GM21825 (cell line): ENCODE results near the gene DIRAS1.

Experiments used
- ATAC-seq: cut with Tn5 transposase; IDR thresholded peaks from one replicate; pipeline ENCODE4 v1.9.1; 2021; ENCODE audit warnings: mild to moderate bottlenecking, moderate library complexity; ENCODE audit not compliant: unreplicated experiment

DIRAS1 gene

DNA sequence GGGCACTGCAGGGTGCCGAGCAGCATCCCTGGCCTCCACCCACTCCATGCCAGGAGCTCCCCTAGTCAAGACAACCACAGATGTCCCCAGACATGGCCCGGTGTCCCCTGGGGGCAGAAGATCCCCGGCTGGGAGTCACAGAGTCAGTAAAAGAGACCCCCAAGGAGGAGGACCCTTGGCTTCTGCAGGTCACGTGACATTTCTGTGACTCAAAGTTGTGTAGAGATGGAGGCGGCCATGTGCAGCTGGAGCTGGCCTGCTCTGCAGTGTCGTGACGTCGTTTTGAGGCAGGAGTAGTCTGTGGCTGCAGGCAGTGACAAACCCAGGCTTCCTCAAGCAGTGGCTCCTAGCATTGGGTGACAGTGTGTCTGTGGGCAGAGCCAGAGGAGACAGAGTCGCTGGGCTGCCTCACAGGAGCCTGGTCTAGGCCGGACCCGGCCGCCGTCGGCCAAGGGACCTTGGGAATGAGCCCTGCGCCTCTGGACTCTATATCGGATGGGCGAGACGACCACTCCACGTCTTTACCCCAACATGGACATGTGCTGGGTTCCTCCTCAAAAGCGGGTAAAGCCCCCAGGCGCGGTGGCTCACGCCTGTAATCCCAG lies 7.7 kb upstream of the DIRAS1 start:
- ATAC-seq, result no peak

DNA sequence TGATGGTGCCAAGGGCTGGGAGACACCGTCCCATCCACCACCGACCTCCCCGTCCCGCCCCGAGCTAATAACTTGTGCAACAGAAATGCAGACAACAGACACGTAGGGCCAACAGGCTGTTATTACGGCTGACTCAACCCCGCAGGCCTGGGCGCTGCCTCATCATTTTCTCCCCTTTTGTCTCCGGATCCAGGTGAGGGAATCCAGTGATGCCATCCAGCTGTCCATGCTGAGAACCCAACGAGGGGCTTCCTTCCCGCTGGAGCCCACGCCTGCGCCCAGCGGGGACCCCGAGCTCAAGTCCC lies 6.4 kb upstream of the DIRAS1 start:
- ATAC-seq, result no peak

DNA sequence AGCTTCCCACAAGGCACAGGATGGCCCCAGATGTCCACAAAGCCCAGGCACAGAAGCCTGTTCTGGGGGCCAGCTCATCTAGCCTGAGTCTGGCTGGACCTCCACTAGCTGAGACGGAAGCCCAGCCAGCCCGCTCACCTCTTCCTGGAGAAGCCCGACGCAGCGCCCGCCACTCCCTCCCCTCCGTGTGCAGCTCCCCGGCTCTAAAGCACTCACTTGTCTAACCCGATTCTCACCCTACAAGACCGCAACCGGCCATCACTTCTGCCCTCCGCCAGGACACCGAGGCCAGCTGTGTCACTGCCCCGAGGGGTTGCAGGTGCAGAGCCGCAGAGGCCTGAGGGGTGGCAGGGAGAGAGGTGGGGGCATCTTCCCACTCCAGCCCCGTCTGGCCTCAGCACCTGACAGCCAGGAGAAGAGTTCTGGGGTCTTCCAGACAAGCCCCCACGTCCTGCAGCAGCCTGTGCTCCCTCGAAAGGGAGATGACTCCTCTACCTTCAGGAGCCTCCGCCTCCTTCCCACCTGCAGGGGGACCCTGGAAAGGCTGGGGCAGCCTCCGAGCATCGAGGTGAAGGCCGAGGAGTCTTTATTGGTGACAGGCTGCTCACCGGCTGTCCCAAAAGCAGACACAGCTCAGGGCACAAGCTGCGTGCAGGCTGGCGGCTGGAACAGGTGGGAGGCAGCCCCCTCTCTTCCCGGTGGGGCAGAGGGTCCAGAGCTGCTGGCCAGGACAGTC lies 5.9 kb upstream of the DIRAS1 start:
- ATAC-seq, result no peak

DNA sequence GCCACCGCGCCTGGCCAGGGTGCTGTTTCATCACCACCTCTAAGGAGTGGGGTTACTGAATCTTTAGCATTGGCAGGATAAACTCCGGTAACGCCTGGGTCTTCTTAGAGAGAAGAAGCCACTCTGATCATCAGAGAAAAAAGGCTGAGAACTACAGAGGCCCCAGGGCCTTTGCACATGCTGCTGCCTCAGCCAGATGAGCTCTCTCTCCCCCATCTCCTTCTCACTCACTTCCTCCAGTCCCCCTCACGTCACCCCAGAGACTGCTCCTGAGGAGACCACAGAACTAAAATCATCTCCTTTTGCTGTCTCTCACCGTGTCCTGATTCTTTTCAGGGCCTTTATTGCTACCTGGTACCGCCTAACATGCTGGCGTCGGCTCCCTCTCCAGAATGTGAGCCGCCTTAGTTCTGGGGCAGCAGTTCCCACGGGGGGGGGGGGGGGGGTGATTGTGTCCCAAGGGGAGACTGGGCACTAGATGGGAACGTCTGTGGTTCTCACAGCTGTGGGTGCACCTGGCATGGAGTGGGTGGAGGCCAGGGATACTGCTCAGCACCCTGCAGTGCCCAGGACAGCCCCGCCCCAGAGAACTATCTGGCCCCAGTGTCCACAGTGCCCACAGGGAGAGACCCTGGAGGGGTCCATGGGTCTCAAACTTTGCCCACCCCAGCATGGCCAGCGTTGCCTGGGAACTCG lies 5.1 kb upstream of the DIRAS1 start:
- no peak for ATAC-seq

DNA sequence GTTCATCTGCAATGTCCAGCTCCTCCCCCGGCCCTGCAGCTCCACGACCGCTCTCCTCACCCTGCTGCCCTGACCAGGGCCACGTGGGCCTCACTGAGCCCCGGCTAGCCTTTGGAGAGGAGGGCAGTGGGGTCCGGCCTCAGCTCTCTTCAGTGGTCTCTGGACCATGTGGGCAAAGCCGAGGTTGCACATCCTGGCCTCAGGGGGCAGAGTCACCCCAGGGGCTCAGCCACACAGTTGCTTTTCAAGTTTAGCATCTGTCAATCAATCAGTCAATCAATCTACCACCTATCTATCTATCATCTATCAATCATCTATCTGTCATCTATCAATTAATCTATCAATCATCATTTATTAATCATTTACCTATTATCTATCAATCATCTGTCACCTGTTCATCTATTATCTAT lies 3.0 kb upstream of the DIRAS1 start:
- ATAC-seq, result no peak

DNA sequence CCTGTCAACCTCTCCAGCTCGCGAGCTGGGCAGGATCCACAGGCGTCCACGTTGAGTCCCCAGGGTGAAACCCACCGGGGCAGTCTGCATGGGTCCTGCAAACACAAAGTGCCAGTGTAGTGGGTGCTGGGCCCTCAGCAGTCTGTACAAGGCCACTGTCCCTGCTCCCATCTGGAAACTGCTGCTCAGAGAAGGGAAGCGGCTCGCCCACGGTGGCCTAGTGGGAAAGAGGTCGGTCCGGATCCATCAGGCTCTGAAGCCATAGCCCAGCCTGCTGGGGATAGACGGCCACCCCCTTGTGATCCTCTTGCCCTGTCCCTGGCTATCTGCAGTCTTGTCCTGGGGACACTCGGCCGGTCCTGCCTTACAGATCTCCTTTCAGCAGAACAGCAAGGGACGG lies 2.6 kb upstream of the DIRAS1 start:
- ATAC-seq, result no peak

DNA sequence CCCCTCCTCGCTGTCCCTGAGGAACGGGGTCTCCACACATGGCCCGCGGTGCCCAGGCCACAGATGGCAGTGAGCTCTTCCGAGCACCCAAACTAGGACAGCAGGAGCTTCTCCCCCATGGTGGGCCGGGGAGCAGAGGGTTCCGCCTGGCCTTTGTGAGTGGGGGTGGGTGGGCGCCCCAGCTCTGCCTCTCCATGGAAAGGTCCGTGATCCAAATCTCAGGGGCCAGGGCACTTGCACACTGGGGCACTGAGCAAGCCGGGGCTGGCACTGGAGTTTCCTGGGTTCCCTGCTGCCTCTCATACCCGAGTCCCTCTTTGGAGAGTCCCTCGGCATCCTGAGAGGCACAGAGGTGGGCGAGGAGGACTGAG lies 2.2 kb upstream of the DIRAS1 start:
- ATAC-seq, result no peak

DNA sequence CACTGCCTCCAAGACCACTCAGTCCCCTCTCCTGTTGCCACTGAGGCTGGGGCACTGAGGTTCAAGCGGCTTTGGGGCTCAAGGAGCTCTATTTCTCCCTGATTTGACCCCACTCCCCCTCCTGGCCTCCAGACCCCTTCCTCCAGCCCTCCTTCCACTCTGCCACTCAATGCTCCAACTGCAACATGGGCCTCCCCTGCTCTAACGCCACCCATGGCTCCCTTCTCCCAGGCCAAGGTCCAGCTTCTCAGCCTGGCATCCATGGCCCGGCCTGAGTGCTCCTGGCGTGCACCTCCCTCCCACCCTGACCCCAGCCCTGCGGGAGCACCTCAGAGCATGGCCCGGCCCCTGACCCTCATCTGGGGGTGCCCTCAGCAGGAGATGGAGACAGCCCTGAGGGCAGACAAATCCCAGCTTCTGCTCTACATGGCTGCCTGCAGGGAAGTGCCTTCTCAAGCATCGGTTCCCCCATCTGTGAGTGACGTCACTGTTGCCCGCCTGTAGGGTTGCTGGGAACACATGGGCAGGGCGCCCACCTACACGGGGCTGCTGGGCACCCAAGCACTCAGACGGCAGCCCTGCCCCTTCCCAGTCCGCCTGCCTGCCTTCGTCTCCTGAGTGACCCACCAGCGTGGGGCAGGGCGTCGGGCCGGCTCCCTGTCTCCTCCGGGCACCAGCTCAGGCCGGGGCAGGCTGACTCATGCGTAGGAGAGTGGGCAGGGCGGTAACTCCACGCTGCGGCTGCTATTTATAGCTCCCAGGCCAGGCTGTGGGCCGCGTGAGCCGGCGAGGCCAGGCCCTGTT lies 1.6 kb upstream of the DIRAS1 start:
- ATAC-seq, result no peak

DNA sequence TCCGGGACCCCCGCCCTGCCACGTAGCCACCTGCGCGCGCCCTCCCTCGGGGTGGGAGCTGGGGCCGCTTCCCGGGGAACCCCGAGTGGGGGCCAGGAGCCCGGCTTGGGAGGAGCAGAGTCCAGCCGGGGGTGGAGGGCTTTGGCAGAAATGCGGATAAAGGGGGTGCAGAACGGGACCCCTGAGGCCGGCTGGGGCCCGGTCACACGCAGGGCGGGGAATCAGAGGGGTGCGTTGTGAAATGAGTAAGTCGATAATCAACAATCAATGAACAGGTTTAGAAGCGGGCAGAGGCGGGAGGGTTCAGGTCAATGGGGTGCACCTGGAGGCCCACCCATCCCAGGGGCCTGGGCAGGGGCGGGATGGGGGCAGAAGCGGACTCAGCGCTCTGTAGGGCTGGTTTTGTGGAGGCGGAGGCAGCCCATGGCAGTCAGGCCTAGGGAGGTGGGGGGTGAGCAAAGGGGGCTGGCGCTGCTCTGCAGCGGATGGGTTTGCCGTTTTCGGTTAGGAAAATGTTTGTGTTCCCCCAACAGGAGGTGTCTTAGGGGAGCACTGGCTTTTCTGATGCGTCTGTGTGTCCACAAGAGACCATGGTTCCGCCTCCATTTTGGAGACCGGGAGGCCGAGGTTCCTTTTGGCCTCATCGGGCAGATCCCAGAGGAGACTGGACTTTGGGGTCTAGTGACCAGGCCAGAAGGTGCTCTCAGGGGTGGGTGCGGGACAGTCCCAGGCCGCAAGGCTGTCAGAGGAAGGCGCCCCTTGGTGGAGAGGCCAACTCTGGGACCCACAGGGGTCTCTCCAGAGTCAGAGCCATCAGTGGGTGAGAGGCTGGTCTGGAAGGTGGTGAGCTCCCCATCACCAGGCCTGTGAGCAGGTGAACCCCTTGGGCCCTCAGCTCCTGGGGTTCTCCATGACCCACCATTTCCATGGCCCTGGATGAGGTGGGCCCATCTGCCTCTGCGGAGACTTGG lies 683 bp upstream of the DIRAS1 start:
- ATAC-seq, result no peak

DNA sequence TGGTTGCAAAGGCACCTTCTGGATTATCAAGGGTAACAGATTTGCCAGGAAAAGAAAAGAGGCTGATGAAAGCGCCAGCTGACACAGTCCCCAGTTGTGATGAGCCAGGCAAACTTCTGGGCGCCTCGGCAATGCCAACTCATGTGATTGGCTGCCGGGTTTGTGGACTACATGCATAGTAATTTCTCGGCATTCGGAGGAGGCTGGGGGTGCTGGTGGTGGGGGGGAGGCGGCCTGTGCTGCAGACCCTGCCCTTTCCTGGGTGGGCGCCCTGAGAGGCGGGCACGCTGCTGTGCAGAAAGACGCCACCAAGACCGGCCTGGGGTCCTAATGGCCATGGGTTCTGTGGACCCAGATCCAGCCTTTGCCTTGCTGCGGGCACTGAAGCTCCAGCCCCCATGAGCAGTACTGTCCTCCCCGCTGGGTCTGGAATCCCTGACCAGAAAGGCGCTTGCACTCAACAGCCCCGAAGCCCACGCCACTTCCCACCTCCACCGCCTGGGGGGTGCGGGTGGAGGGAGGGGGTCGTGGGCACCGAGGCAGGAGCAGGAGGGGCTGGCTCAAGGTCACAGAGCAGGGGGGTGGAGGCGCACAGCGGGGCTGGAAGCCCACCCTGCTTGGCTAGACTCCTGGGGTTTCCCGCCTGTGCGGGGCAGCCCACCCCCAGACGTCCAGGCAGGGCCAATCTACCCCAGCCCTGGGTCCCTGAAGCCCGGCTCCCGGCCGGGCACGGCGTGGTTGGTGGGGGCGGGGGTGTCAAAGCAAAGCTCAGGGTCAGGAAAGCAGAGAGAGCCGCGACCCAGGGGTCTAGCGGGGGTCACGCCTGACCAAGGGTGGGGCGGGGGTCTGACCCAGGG lies 1.0 kb downstream of the DIRAS1 start:
- no peak for ATAC-seq

DNA sequence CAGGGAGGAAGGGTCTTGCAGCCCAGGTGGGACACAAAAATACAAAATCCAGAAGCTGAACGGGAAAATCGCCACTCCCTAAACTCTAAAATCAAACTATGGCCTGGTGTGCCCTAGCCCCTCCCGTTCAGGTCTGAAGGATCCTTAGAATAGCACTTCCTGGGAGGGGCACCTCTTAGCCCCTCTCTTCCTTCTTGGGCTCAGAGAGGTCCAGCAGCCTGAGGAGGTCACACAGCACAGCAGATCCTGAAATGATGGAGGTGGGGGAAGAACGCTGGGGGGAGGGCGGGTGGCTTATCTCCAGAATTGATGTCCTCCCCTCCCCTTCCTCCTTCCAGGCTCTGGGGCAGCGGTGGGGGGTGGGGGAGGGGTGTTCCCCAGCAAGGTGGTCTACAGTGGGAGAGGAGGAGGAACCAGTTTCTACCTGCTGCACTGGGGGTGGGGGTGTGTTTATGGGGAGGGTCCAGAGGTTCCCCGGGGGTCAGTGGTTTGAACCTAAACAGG lies 1.9 kb downstream of the DIRAS1 start:
- no peak for ATAC-seq

DNA sequence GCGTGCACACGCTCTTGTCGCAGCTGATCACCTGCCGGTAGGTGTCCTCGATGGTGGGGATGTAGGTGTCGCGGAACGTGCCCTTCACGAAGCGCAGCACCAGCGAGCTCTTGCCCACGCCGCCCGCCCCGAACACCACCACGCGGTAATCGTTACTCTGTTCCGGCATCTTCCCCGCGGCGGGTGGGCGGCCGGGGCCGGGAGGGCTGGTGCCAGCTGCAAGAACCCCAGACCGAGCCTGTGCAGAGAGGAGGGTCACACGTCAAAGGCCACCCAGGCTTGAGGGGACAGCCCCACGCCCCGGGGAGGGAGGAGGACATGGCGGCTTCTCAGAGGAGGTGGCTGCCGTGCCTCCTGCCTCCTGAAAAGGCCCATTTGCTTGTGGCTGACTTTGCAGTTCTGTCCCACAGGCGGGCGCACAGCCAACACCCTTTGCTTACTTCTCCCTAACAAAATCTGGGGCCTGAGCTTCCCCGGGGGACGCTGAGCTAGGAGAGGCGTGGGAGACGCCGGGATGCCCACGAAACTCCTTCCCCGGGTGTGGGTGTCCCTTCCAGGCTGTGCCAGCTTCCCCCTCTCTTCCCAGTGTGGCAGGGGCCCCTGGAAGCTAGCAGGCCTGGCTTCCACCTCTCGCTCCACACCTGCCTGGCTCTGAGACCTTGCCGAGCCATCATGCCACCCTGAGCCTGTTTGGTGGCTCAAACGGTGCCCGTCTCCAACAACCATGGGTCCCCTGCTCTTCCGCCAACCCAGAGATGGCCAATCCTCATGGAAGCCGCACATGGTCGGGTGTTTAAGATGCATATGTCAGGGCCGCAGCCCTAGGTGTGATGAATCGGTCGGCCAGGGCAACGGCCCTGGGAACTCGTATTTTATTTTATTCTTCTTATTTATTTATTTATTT lies 3.3 kb downstream of the DIRAS1 start:
- no peak for ATAC-seq

DNA sequence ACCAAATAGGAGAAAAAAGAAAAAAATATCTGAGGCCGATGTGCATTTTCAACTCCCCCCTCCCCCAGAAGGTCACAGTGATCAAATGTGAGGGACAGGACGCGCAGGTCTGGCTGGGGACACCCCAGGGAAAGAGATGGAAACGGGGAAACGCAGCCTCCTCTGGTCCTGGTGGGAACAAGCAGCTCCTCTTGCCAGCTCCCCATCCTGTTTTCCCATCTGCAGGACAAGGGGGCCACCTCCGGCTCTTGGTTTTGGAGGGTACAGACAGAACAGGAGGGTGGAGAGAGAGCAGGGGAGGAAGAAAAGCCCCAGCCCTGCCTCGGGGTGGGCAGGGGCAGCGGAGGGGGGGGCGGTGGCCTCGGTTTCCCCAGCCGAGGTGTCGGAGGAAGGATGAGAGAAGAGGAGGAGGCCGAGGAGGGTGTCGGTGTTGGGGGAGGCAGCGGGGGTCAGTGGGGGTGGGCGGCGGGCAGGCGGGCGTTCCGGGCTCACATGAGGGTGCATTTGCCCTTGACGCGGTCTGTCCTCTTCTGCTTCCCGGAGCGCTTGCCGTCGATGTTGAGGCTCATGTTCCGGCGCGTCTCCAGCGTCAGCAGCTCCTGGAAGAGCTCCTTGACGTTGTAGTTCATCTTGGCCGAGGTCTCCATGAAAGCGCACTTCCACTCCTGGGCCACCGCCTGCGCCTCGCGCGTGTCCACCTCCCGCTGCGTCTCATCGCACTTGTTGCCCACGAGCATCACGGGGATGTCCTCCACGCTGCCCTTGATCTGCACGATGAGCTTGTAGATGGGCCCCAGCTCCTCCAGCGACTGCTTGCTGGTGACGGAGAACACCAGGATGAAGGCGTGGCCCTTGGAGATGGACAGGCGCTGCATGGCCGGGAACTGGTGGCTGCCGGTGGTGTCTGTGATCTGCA lies 4.2 kb downstream of the DIRAS1 start:
- ATAC-seq, result no peak

DNA sequence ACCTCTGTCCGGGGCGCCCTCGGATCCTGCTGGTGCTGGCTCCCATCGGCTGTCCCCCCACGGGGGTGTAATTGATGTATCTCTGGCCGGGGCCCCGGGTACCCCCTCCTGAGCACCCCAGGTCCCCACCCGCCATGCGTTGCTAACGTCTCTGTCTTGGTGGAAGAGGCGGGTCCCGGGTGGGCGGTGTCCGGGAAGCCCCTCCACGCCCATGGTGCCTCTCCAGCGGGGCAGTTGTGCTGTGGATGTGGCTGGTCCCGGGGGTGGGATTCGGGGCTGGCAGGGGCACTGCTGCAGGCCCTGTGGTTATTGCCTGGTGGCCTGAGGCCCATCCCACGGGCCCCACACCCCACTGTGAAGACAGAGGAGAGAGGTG lies 4.9 kb downstream of the DIRAS1 start:
- ATAC-seq, result no peak

DNA sequence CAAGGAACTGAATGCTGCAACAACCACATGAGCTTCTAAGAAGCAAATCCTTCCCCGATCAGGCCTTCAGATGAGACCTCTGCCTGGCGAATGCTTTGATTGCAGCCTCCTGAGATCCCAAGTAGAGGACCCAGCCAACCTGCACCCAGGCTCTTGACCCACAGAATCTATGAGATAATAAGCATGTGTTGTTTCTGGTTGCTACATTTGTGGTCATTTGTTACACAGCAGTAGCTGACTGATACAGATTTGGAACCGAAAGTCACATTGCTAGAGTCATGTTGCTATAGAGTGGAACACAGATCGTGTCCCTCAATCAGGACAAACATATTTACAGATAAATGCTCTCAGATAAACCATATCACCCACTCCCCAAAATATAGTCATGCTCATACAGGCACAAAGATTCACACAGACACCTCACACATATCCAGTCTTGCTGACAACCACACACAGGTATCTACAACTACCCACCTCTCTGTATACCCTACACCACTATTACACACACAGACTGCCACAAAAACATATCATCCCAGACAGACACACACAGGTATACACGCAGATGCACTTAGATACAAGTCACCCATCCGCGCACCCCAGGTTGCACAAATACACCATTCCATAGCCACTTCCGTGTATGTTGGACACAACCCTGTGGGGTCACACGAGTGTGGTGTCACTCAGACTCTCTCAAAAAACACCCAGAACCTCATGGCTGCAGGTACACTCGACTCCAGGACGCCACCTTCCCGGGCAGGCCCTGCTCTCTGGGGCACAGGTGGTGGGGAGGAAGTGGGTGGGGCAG lies 5.5 kb downstream of the DIRAS1 start:
- ATAC-seq, result no peak

DNA sequence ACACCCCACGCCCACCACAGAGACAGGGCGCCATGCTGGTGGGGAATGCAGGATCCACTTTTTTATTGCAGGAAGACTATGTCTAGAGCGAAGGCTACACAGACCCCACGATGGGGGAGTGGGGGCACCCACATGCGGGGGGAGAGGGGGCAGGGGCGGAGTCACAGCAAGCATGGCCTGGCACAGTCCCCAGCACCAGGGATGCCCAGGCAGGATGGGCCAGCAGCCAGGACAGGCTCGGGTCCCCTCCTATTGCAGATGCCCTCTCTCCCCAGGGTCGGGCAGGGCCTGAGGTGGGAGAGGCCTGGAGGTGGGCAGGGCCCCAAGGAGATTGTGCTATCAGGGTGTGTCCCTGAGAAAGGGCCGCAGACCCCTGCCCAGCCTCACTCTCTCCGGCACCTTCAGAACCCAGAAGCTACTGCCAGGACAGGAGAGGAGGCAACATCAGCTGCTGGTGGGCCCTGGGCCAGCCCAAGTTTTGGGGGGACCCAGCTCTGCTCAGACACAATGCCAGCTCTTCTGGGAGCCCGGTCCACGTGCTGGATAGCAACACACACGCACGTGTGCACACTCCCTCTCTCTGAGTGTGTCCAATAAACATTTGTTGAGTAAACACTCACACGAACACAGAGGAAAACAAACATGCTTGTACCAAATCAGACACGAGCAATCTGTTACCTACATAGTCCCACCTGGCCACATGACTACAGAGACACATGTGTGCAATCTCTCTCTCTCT lies 6.5 kb downstream of the DIRAS1 start:
- ATAC-seq, result no peak
